C1 segment of cervical spinal cord (tissue), 14 donors: ENCODE measurements around the gene ZEB1.
"Not testable (repeated sequence)": the region's sequence is repeated elsewhere in the genome, so short reads cannot be mapped to it uniquely, and the experiment has no call there.

ENCODE experiments used
- DNase-seq, 14 donors: peaks; one replicate each; lab custom pipeline; 2025; lab: John Stamatoyannopoulos, UW

Gene ZEB1

GRCh38 chr10:31421322-31421721 lies 102.3 kb downstream of the ZEB1 start:
- DNase-seq = no peak

GRCh38 chr10:31422634-31423033 lies 103.6 kb downstream of the ZEB1 start:
- DNase-seq = no peak

GRCh38 chr10:31424473-31424872 lies 105.5 kb downstream of the ZEB1 start:
- no peak for DNase-seq

- no peak for DNase-seq
Observed at GRCh38 chr10:31426401-31426800, 107.4 kb downstream of the ZEB1 start.

- not testable (repeated sequence) for DNase-seq
Observed at GRCh38 chr10:31427334-31427733, 108.3 kb downstream of the ZEB1 start.

- not testable (repeated sequence) for DNase-seq
Observed at GRCh38 chr10:31428499-31428898, 109.5 kb downstream of the ZEB1 start.

GRCh38 chr10:31431021-31431420 lies 112.0 kb downstream of the ZEB1 start:
- DNase-seq = no peak

GRCh38 chr10:31437959-31438358 lies 118.9 kb downstream of the ZEB1 start:
- no peak for DNase-seq

- DNase-seq = no peak
Observed at GRCh38 chr10:31451766-31452165, 132.8 kb downstream of the ZEB1 start.

- no peak for DNase-seq
Observed at GRCh38 chr10:31456468-31456867, 137.5 kb downstream of the ZEB1 start.

GRCh38 chr10:31457858-31458257 lies 138.8 kb downstream of the ZEB1 start:
- no peak for DNase-seq

GRCh38 chr10:31458974-31459373 lies 140.0 kb downstream of the ZEB1 start:
- DNase-seq = no peak

- DNase-seq = no peak
Observed at GRCh38 chr10:31460242-31460641, 141.2 kb downstream of the ZEB1 start.

GRCh38 chr10:31464552-31464951 lies 145.5 kb downstream of the ZEB1 start:
- DNase-seq = no peak

GRCh38 chr10:31466313-31466712 lies 147.3 kb downstream of the ZEB1 start:
- no peak for DNase-seq

- no peak for DNase-seq
Observed at GRCh38 chr10:31467791-31468535, 148.9 kb downstream of the ZEB1 start.

- DNase-seq = no peak
Observed at GRCh38 chr10:31468536-31468859, 149.5 kb downstream of the ZEB1 start.

GRCh38 chr10:31475519-31475918 lies 156.5 kb downstream of the ZEB1 start:
- no peak for DNase-seq

GRCh38 chr10:31476088-31476487 lies 157.1 kb downstream of the ZEB1 start:
- DNase-seq = no peak

- no peak for DNase-seq
Observed at GRCh38 chr10:31477584-31477983, 158.6 kb downstream of the ZEB1 start.

- DNase-seq = no peak
Observed at GRCh38 chr10:31479752-31480151, 160.7 kb downstream of the ZEB1 start.

- DNase-seq = no peak
Observed at GRCh38 chr10:31483546-31483945, 164.5 kb downstream of the ZEB1 start.

GRCh38 chr10:31484431-31485135 lies 165.6 kb downstream of the ZEB1 start:
- DNase-seq = no peak
